Neuron (in vitro differentiated cells): ENCODE data around the gene PCNX1.

Experiments
- H2AFZ ChIP-seq: one replicate; pipeline ENCODE4 v1.6.1; 2013; ENCODE audit warnings: low read depth, mild to moderate bottlenecking, inconsistent platforms, low read length, moderate library complexity
- H3K27me3 ChIP-seq: one replicate; pipeline ENCODE4 v1.6.1; 2013; ENCODE audit warnings: low read length; ENCODE audit not compliant: insufficient read depth
- H3K36me3 ChIP-seq: one replicate; pipeline ENCODE4 v1.6.1; 2013; ENCODE audit warnings: low read length; ENCODE audit not compliant: insufficient read depth
- H3K4me1 ChIP-seq: one replicate; pipeline ENCODE4 v1.6.1; 2013; ENCODE audit warnings: low read length; ENCODE audit not compliant: insufficient read depth
- H3K4me3 ChIP-seq: 2 replicates; pipeline ENCODE4 v1.5.1; 2013; ENCODE audit warnings: mild to moderate bottlenecking, low read length, moderate library complexity
- H3K9me3 ChIP-seq: one replicate; pipeline ENCODE4 v1.6.1; 2013; ENCODE audit warnings: low read length

The PCNX1 gene

DNA sequence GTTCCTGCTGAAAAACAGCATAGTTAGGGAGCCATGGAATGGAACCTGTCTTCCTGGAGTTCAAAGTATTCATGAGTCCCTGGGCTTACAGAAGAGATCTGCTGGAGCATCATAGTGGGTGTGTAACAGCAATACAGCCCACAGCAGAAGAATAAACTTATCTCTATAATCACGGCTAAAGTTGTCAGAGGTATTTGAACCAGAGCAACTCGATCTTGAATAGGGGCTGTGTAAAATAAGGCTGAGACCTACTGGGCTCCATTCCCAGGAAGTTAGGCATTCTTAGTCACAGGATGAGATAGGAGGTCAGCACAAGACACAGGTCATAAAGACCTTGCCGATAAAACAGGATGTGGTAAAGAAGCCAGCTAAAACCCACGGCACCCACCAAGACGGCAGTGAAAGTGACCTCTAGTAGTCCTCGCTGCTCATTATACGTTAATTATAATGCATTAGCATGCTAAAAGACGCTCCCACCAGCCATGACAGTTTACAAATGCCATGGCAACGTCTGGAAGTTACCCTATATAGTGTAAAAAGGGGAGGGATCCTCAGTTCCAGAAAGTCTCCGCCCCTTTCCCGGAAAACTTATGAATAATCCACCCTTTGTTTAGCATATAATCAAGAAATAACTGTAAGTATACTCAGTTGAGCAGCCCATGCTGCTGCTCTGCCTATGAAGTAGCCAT is 223.4 kb downstream of the PCNX1 start:
- H3K4me1 ChIP-seq, result peaks cover 20% of the 10 kb centered on the region

DNA sequence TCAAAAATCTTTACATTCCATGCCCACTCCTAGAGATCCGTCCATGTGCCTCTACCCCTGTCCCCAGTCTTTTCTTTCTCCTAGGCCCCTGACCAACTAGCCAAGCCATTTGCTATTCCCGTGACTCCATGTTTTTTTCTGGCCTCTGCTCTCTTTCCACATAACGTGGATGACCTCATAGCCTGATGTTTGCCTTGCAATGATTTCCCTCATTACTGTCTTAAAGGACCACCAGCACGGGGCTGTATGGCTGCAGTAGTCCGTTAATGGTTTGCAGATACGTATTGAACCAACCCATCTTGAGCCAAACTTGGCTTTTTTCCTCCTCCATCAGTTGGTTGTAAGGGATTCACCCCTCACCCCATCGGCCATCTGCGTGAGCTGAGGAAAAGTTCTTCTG is 226.0 kb downstream of the PCNX1 start:
- Histone ChIP-seq H3K4me3 (no peak overlapping the region), H3K9me3 (peaks cover 2% of the 10 kb centered on the region), H3K4me1 (peaks cover 20% of the 10 kb centered on the region), H3K36me3 (no peaks in the 10 kb centered on the region), H2AFZ (no peak overlapping the region), H3K27me3 (no peaks in the 10 kb centered on the region)

More for the DNA sequence above, 223.4 kb downstream of the PCNX1 start:
- Histone ChIP-seq H3K9me3 (no peaks in the 10 kb centered on the region), H3K4me3 (no peak overlapping the region), H2AFZ (no peak overlapping the region), H3K27me3 (no peaks in the 10 kb centered on the region), H3K36me3 (no peaks in the 10 kb centered on the region)

DNA sequence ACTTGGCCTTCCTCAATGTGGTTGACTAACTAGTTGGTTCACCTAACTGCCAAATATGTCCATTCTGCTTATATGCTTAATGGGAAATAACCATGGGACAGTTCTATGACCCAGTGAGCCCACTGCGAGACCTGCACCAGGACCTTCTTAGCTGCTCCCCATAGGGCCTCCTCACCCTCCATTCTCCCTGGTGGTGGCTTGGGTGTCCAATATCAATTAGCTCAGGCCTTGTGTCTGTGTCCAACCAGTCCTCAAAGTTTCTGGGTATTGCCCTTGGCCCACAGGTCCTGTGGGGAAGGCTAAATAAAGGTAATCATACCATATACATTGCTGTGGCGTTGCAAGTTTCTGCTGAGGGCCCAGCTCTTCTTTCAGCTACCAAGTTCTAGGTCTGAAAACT is 228.2 kb downstream of the PCNX1 start:
- no peaks in the 10 kb centered on the region for H3K27me3 ChIP-seq
- H3K9me3 ChIP-seq, result peaks cover 2% of the 10 kb centered on the region
- H2AFZ ChIP-seq, result no peak overlapping the region
- H3K36me3 ChIP-seq, result no peaks in the 10 kb centered on the region
- H3K4me3 ChIP-seq, result no peak overlapping the region
- H3K4me1 ChIP-seq, result peaks cover 13% of the 10 kb centered on the region

DNA sequence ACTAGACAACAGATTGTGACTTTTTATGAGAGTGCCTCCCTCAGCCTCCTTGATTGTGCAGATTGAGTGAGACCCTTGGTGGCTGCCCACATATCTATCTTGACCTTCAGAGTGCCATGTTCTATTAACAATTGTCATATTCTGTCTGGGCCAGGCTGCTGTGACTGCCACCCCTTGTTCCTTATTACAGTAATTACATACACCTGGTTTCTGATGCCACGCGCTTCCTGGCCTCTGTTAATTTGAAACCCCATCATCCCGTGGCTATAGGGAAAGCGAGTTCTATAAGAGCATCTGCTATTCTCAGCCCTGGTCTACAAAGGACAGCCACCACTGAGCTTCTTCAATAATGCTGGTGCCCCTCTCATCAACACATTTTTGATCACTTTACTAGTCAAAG is 228.7 kb downstream of the PCNX1 start:
- Histone ChIP-seq H3K27me3 (no peaks in the 10 kb centered on the region), H3K36me3 (no peaks in the 10 kb centered on the region), H2AFZ (no peak overlapping the region), H3K4me3 (no peak overlapping the region), H3K9me3 (peaks cover 2% of the 10 kb centered on the region), H3K4me1 (peaks cover 9% of the 10 kb centered on the region)

DNA sequence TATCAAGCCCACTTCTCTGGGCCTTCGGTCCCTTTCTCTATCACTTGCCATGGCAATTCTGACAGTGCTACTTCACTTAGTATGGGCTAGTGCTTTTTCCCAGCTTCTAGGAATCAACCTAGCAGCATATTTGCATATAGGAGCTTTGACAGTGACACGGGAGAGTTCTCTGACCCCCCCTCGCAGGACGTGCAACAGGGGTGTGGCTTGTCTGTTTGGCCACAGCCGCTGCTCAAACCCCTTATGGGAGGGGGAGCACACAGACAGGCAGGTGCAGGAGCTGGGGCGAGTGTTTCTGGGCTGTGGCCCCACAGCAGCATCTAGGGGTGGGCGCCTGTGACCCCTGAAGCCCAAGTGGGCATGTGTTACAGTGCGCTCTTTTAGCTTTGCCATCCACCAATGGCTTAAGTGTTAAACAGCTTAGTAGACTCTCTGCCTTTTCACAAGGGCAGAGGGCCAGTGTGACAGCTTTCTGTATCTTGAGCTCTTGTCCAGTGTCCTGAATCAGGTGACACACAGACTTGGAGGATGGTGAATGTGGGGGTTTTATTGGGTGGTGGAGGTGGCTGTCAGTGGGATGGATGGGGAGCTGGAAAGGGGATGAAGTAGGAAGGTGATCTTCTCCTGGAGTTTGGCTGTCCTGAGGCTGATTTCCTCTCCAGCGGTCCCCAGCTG is 229.3 kb downstream of the PCNX1 start:
- Histone ChIP-seq H2AFZ (no peak overlapping the region), H3K4me1 (peaks cover 4% of the 10 kb centered on the region), H3K9me3 (peaks cover 2% of the 10 kb centered on the region), H3K36me3 (no peaks in the 10 kb centered on the region), H3K4me3 (no peak overlapping the region), H3K27me3 (no peaks in the 10 kb centered on the region)

DNA sequence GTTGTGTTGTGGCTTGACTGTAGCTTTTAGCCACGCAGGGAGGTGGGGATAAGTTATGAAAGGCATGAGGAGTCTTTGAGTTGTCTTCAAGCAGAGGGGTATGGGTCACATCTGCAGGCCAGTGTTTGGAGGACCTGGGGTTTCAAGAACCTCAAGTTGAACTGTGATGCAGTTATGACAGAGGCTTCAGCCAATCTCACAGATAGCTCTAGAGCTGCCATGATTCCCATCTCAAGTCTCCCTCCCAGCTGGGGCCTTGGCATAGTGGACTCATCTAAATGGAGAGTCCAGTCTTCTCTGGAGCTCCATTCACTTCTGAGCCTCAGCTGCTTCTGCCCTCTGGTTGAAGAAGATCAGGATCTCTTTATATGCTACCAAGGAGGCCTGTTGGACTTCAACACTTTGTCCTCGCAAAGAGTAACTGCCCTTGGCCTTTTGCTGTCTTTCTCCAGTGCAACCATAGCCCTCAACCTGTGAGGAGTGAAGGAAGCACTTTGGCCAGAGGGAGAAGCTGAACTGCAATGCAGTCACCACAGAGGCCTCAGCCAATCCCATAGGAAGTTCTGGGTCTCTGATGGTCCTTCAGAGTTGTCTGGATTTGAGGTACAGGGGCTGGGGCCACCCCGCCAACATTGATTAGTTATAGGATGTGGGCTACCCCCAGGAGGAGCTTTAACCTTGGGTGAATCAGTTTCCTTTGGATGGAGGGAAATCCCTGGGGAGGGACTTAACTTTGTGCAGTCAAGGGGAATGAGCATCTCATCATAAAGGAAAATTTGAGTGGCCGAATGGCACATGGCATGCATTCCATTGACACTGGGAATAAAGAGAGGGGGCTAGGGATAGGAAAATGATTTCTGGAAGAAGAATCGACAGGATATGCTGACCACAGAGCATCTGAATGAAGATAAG is 230.5 kb downstream of the PCNX1 start:
- Histone ChIP-seq H3K36me3 (no peaks in the 10 kb centered on the region), H3K4me3 (no peak overlapping the region)

DNA sequence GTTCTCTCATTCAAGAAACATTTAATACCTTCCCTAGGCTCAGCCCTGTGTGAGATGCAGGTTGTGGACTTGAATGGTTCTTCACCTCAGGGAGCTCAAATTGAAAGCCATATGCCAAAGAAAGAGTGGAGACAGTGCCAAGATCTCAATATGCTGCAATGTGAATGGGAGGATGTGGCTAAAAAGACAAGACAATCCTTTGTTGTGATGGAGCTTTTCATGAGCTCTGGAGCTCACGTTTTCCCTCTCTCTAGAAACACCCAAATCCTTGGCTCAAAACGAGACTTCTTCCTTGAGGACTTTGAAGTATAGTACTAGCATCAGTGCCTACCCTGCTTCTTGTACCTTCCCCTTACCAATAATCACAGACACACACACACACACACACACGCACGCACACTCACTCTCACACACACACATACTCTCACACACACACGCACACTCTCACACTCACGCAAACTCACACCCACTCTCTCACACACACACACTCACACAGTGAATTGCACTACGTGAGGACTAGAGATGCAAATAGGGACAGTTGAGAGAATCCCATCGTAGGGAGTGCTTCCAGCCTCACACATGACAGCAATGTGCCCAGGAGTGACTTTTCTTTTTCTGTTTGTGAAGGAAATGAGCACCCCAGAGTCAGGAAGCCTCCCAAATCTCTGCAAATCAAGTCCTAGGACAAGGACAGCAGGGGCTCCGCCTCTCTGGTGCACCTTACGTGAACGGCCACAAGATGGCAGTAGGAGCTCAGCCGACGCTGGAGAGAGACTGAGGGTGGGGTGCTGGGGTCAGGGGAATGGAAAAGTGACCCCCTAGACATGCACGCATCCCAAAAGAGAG is 231.4 kb downstream of the PCNX1 start:
- Histone ChIP-seq H2AFZ (no peak overlapping the region), H3K27me3 (no peaks in the 10 kb centered on the region), H3K4me3 (no peak overlapping the region), H3K36me3 (no peaks in the 10 kb centered on the region), H3K4me1 (peaks cover 9% of the 10 kb centered on the region), H3K9me3 (peaks cover 2% of the 10 kb centered on the region)

More for the DNA sequence above, 230.5 kb downstream of the PCNX1 start:
- Histone ChIP-seq H3K9me3 (peaks cover 2% of the 10 kb centered on the region), H3K27me3 (no peaks in the 10 kb centered on the region), H2AFZ (no peak overlapping the region), H3K4me1 (peaks cover 4% of the 10 kb centered on the region)

DNA sequence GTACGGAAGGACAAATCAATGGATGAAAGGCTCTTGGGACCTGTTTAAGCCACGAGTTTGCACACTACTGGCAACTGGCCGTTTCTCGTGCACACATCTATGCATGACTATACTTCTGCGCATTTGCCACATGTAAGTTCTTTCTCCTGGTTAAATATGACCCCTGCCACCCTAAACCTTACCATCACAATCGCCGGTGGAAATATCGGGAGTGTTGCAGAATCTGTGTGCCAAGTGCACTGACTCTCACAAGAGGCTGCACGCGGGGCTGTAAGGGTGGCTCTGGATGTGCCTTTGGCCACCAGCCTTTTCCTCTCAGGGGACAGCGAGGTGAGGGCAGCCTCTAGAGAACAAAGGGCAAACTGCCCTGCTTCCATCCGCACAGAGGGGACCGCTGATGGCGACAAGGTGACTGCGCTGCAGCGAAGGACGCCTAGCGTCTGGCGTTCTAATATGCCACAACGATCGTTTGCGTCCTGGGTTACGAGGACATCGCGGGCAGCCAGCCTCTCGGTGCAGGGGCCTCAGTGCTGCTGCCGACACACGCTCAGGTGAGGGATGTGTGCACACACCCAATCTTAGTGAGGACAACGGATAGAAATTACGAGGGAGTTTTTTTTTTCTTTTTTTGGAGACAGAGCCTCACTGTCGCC is 232.2 kb downstream of the PCNX1 start:
- Histone ChIP-seq H2AFZ (no peak overlapping the region), H3K27me3 (no peaks in the 10 kb centered on the region), H3K4me3 (no peak overlapping the region)

DNA sequence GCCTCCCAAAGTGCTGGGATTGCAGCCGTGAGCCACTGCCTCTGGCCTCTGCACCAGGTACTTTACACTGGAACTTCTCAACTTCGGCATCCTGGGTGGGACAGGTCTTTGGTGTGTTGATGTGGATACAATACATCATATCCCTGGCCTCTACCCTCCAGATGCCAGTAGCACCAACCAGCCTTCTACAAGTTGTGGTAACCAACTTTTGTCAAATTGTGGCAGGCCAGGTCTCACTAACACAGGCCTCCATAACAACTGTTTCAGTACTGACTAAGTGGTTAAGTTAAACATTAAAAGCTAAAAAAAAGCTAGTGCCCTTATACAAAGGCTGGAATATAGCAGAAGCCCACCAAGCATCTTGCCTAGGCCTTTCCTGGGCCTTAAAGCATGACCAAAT is 232.9 kb downstream of the PCNX1 start:
- peaks cover 2% of the 10 kb centered on the region for H3K9me3 ChIP-seq
- no peaks in the 10 kb centered on the region for H3K36me3 ChIP-seq
- H3K4me3 ChIP-seq, result no peak overlapping the region
- no peak overlapping the region for H2AFZ ChIP-seq
- peaks cover 7% of the 10 kb centered on the region for H3K4me1 ChIP-seq
- no peaks in the 10 kb centered on the region for H3K27me3 ChIP-seq

More for the DNA sequence above, 232.2 kb downstream of the PCNX1 start:
- no peaks in the 10 kb centered on the region for H3K36me3 ChIP-seq
- H3K9me3 ChIP-seq, result peaks cover 2% of the 10 kb centered on the region
- peaks cover 7% of the 10 kb centered on the region for H3K4me1 ChIP-seq

DNA sequence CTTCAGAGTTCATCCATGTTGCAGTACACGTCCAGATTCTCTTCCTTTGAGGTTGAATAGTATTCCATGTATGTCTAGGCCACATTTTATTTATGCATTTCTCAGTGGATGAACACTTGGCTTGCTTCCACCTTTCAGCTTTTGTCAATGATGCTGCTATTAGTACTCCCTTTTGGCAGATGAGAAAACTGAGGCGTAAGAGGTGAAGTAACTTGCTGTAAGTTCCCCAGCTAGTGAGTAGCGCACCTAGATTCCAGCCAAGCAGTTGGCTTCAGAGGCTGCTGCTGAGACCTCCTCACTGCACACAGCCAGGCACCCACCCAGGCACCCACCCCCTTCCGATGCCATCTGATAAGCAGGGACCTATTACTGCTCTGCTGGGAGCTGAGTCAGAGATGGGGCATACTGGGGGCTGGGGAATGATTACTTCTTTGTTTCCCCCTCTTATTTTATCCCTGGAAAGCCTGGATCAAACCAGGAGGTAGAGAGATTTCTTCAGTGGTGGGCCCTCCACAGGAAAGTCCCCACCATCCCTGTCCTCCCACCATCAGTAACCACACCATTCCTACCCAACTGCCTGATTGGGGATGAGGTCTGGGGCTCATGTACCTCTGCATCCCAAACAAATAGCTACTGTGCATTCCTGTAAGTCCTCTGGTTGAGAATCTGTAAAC is 234.6 kb downstream of the PCNX1 start:
- peaks cover 2% of the 10 kb centered on the region for H3K9me3 ChIP-seq
- H2AFZ ChIP-seq, result no peak overlapping the region
- H3K27me3 ChIP-seq, result no peaks in the 10 kb centered on the region
- H3K4me3 ChIP-seq, result no peak overlapping the region
- peaks cover 7% of the 10 kb centered on the region for H3K4me1 ChIP-seq
- no peaks in the 10 kb centered on the region for H3K36me3 ChIP-seq

DNA sequence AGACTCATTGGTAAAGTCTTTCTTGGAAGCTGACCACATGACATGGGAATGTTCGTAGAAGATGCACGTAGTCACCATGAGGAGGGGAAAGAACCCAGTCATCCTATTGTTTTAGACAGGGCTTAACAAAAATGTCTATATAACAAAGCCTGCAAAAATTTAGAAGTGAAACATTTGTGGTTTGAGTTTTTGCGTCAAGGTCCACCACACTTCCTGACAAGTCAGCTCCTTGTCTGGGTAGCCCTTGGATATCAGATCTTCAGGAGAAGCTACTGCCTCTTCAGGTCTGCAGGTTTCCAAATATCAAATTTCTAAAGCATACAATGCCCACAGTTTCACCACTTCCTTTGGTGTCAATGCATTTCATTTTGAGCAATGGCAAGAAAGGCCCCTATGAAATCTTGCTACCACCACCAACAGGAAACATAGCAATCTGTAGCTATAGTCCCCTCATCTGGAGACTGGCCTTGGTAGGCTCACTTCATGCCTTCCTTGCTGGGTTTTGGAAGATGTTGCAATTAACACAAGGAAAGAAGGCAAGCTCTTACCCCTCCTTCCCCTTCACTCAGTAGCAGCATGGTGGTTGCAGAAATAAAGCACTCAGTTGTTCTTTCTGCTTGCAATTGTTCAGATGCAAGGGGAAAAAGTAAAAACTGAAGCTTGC is 235.2 kb downstream of the PCNX1 start:
- Histone ChIP-seq H3K4me1 (peaks cover 7% of the 10 kb centered on the region), H3K9me3 (no peaks in the 10 kb centered on the region), H3K4me3 (no peak overlapping the region), H2AFZ (no peak overlapping the region), H3K27me3 (no peaks in the 10 kb centered on the region), H3K36me3 (no peaks in the 10 kb centered on the region)
